NB4 (cell line): ENCODE data around the gene DCD.
A peak's percentile ranks its signal among the peaks of the same experiment; 100 is the strongest.

Experiments
- DNase-seq: peaks from one replicate; pipeline ENCODE4 v3.0.0; 2010; ENCODE audit warnings: low read depth
- H3K4me3 ChIP-seq: one replicate; pipeline ENCODE4 v1.5.1; 2011; ENCODE audit warnings: mild to moderate bottlenecking, low read depth, low read length, moderate library complexity
- CTCF ChIP-seq: IDR thresholded peaks from one replicate; pipeline ENCODE4 v1.5.1; 2012; ENCODE audit warnings: low read depth, low read length
- MAX ChIP-seq: IDR thresholded peaks from 2 replicates; pipeline ENCODE4 v1.6.1; 2011; ENCODE audit warnings: low read depth, low read length
- MYC ChIP-seq: IDR thresholded peaks from 2 replicates; pipeline ENCODE4 v1.6.1; 2011; ENCODE audit warnings: low read depth, low read length
- POLR2A ChIP-seq: IDR thresholded peaks from 2 replicates; pipeline ENCODE4 v1.6.1; 2011; ENCODE audit warnings: mild to moderate bottlenecking; ENCODE audit not compliant: insufficient read length; ENCODE audit errors: extremely low read depth

DCD gene

GRCh38 chr12:54648265-54648664 is at the start of gene DCD:
Gene DCD, minus strand, starts transcription at chr12:54648365. Its CDS starts 62 bp downstream, at chr12:54648303.
- no peak for TF ChIP-seq POLR2A
- no peak for TF ChIP-seq MYC
- TF ChIP-seq MAX = no peak
- no peak for TF ChIP-seq CTCF
- DNase-seq = no peak
- H3K4me3 ChIP-seq = no peak within 1 kb of the TSS

- H3K4me3 ChIP-seq = no peak overlapping the region
- DNase-seq = no peak
- TF ChIP-seq MAX (no peak), CTCF (no peak), POLR2A (no peak), MYC (no peak)
Measured at GRCh38 chr12:54697851-54698250, 49.7 kb upstream of the DCD start.

GRCh38 chr12:54692353-54692752 is 44.2 kb upstream of the DCD start:
- TF ChIP-seq CTCF (no peak), MYC (no peak), POLR2A (no peak), MAX (no peak)
- no peak overlapping the region for H3K4me3 ChIP-seq
- DNase-seq = no peak

GRCh38 chr12:54689984-54690383 is 41.8 kb upstream of the DCD start:
- TF ChIP-seq CTCF = peak; percentile 28
- no peak for TF ChIP-seq MYC
- peak; percentile 17 for DNase-seq
- no peak overlapping the region for H3K4me3 ChIP-seq

GRCh38 chr12:54689034-54689372 is 40.8 kb upstream of the DCD start:
- no peak overlapping the region for H3K4me3 ChIP-seq
- no peak for DNase-seq
- TF ChIP-seq MYC (no peak), POLR2A (no peak), CTCF (no peak), MAX (no peak)

- no peak overlapping the region for H3K4me3 ChIP-seq
- DNase-seq = no peak
- no peak for TF ChIP-seq POLR2A
- no peak for TF ChIP-seq MYC
- TF ChIP-seq CTCF = no peak
- TF ChIP-seq MAX = no peak
Measured at GRCh38 chr12:54688309-54689033, 40.3 kb upstream of the DCD start.
